HuH-7.5 (cell line): ENCODE data around the gene CETN2.
"Not testable (repeated sequence)": the region's sequence is repeated elsewhere in the genome, so short reads cannot be mapped to it uniquely, and the experiment has no call there.

Source experiments
- DNase-seq: peaks from one replicate; pipeline ENCODE4 v3.0.0; 2011; ENCODE audit warnings: low spot score

Gene CETN2

GRCh38 chrX:152832520-152832919 is 2.0 kb upstream of the CETN2 start:
- no peak for DNase-seq

- no peak for DNase-seq
These were observed 834 bp upstream of the CETN2 start for GRCh38 chrX:152831391-152831790.

DNA sequence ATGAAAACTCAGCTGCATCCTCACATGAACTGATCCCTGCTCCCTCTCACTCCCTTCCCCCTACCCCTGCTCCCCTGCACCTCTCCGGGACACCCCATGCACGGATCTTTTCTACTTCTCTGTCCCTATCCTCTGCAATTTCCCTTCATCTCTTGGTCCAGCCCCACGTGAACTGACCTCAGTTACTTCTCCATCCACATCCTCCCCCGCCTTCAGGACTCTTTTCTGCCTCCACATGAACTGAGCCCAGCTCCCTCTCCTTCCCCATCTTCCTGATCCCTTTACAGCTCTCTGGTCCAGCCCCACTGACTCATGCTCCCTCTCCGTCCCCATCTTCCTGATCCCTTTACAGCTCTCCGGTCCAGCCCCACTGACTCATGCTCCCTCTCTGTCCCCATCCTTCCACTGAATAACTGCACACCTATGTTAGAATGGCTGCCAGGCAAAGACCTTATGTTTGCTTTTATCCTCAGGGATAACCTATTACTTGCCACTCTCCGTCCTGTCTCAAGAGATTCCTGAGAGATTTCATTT is 5.6 kb downstream of the CETN2 start:
- DNase-seq, result no peak

DNA sequence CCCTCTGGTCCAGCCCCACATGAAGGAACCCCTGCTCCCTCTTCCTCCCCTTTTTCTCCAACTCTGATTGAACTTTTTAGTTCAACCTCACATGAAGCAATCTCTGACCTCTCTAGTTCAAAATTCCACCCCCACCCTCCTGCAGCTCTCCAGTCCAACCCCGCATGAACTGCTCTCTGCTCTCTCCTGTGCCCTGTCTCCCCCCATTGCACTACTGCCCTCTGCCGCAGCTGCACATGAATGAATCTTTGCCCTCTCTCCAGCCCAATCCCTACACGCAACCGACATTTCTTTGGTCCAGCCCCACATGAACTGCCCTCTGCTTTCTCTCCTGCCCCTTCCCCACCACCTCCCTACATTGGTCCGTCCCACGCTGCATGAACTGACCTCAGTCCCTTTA is 6.9 kb downstream of the CETN2 start:
- DNase-seq, result no peak

DNA sequence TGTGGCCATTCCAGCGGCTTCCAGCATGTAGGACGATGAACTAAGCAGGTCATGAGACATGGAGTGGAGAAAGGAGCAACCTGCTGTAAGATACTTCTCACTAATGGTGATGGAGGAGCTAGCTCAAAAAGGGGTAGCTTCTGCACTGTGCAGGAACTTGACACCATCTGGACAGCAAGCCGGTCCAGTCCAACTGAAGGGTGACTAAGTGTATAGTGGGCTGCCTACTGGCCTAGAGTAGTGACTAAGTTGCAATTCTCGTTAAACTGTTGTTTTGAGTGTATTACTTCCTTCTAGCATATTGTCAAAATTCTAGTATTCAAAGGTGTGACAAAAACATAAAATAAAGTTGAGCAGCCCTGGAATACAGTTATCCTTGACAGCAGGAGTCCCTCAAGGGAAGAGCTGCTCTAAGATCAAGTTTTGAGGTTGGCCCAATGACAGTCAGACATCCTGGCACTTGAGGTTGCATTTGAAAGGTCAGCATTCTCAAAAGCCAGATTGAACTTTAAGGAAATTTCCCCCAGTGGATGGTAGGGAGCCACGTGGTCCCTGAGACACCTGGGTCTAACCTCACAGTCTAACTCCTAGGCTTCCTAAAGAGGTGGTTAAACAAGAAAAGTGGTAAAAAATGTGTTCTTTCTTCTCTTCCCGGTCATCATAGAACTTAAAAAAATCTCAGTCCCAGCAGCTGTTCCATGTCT is 8.0 kb downstream of the CETN2 start:
- no peak for DNase-seq

DNA sequence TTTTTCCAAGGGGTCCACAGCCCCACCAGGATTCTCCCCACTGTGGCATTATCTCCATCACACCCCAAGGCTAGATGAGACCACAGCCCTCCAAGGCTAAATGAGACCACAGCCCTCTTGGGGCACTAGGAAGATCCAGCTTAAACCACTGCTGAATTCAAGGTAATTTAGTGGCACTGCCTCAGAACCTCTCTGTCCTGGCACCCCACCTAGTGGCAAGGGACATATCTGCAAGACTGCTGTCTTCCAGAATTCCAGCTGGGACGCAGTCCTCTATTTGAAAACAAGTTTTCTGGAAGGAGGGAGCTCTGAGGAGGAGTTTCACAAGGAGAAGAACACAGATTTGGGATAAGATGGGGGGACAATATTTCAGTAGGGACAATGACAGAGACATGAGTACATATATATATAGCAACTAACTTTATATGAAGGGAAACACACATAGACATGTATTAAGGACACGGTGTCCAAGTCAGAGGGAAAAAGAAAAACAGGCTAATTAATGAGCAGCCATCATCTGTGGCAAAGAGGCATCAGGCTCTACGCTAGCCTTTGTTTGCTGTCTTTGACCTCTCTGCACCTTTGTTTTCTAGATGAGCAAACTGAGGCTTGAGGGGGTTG is 9.3 kb downstream of the CETN2 start:
- DNase-seq, result peak; percentile 13

GRCh38 chrX:152819732-152820131 is 10.8 kb downstream of the CETN2 start:
- DNase-seq, result no peak

DNA sequence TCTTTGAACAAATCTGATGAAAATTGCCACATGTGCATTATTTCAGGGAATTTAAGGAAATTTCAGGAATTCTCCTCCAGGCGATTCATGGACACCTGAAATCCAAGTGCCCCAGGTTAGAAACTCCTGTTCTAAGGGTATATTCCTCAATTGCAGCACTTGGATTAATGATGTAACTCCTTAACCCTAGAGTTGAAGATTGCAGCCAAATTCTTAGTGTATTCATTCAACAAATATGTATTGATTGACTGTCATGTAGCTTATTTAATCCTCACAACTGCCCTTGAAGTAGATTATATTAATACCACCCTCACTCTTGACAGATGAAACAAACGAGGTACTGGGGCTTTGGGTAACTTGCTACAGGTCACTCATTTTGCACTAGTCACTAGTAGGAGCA is 11.3 kb downstream of the CETN2 start:
- no peak for DNase-seq

DNA sequence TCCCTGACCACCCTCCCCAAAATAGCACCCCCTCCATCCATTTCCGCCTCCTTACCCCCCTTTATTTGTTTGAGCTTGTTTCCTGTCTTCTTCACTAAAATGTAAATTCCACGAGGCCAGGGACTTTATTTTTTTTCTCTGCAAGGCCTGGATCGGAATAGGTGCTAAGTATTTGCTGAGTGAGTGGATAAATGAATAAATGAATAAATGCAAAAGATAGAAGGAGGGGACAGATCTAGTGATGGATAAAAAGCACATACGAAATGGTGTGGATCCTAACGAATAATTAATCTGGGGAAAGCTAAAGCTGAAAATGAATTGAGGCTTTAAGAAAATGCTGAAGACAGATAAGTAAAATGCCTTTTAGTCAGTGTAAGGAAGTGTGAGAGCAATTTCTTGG is 12.2 kb downstream of the CETN2 start:
- no peak for DNase-seq

DNA sequence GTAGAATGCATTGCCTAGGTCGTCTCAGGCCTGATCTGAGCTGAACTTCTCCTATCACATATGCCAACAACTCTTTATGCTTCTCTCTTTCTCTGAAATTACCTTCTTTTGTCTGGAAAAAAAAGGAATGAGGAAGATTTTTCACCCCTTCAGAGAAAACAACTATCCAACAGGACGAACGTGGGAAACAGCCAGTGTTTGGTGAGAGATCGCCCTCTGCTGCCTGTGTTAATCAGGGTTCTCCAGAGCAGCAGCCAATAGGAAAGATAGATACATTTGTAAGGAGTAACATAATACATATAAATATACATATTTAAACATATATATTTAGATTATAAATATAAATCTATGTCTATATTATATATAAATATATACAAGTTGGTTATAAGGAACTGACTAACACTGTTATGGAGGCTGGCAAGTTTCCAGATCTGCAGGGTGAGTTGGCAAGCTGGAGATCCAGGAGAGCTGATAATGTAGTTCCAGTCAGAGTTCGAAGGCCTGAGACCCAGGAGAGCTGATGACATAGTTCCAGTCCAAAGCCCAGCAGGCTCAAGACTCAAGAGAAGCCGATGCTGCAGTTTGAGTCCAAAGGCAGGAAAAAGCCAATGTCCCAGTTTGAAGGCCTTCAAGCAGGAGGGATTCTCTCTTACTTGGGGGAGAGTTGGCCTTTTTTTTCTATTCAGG is 13.3 kb downstream of the CETN2 start:
- DNase-seq, result no peak

DNA sequence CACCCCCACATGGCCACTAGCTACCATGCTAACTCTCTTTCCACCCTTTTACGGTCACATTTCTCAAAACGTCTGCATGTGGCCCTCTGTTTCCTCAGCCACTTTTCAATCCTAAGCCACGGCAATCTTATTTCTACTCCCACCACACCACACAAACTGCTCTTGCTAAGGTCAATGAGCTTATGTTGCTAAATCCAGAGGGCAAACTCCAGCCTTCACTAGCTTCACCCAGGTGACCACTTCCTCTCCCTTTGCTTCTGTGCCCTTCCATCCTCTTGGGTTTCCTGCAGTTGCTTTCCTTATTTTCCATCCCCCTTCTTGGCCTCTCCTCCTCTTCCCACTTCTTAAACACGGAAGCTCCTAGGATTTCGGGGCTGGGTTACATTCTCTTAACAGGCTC is 16.5 kb downstream of the CETN2 start:
- no peak for DNase-seq

DNA sequence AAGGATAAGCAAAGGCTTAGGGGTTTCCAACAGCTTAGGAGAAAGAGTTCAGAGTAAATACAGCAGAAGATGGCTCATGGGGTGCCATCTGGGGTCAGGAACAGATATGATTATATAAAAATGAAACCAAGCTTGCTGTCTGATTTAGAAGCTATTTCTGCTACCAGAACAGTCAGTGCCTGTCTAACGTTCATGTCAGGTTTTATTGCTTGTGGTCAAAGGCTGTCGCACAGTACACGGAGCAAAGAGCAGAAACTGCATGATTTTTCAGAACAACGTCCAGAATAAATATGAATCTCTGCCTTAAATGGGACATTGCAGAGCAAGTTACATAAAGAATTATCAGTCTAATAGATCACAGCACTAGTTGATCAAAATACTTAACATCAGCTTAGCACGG is 17.4 kb downstream of the CETN2 start:
- no peak for DNase-seq

DNA sequence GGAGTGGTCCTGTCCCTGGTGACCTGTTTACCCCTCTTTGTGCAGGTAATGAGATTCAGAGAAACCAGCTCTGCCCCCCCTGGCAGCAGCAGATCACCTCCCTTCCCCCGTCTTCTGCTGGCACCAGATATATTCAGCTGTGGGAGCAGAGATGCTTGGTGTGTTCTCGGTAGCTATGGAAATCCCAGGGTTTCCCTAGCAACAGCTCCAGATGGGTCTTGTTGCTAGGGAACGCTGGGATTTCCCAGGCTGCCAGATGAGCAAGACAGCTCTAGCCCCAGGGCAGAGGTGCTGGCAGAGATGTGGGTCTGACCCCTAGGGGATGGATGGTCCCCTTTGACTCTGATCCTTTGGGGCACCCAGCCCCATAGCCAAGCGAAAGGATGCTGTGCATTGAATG is 20.2 kb downstream of the CETN2 start:
- no peak for DNase-seq

GRCh38 chrX:152806035-152806434 is 24.5 kb downstream of the CETN2 start:
- no peak for DNase-seq

GRCh38 chrX:152798945-152799344 is 31.6 kb downstream of the CETN2 start:
- no peak for DNase-seq

- DNase-seq, result not testable (repeated sequence)
These were observed 43.5 kb downstream of the CETN2 start for GRCh38 chrX:152787062-152787461.
